IMR-90 (cell line): Measurements from ENCODE around the gene HDAC9. TPM values are rescaled to one million over a fixed set of nuclear protein-coding genes. Genes with fewer than 3 reads are reported as not detected.

Experiments
- ATAC-seq: fragments of 200-7000 bp; cut with Tn5 transposase; 2 replicates; pipeline ENCODE4 v1.9.1; 2020; ENCODE audit warnings: low read depth, mild to moderate bottlenecking, moderate library complexity
- BruUV-seq: library from RNA; stranded (reverse); fragments of 400-500 nt; replicated peaks from 2 replicates; lab custom pipeline; 2021; lab: Mats Ljungman, UMichigan
- CTCF ChIA-PET: fragments of 300-600 bp; formaldehyde crosslinking; extraction: SDS; loops from one replicate; lab custom pipeline; 2021; ENCODE audit warnings: antibody characterized with exemption; lab: Yijun Ruan, JAX
- POLR2A ChIA-PET: fragments of 300-600 bp; sonication (Branson Sonifier 250); formaldehyde crosslinking; loops from one replicate; lab custom pipeline; 2022; ENCODE audit warnings: antibody characterized with exemption; ENCODE audit not compliant: unreplicated experiment; lab: Charles Lee
- DNase-seq: peaks from one replicate; pipeline ENCODE4 v3.0.0; 2013
- H2AFZ ChIP-seq: replicated peaks from 2 replicates; pipeline ENCODE3; 2013; ENCODE audit warnings: low read length, mild to moderate bottlenecking; ENCODE audit not compliant: poor library complexity
- H2AK5ac ChIP-seq: 2 replicates; pipeline ENCODE4 v1.6.1; 2013; ENCODE audit warnings: low read depth, low read length, inconsistent platforms
- H2AK9ac ChIP-seq: replicated peaks from 2 replicates; pipeline ENCODE3; 2013; ENCODE audit warnings: mild to moderate bottlenecking, low read depth, low read length, moderate library complexity; ENCODE audit not compliant: poor library complexity
- H2BK120ac ChIP-seq: 2 replicates; pipeline ENCODE4 v1.6.1; 2013; ENCODE audit warnings: low read depth, low read length, inconsistent platforms
- H2BK15ac ChIP-seq: 3 replicates; pipeline ENCODE4 v1.6.1; 2013; ENCODE audit warnings: low read depth, low read length, inconsistent platforms
- H2BK20ac ChIP-seq: 2 replicates; pipeline ENCODE4 v1.6.1; 2013; ENCODE audit warnings: low read depth, mild to moderate bottlenecking, inconsistent platforms, low read length, moderate library complexity
- H2BK5ac ChIP-seq: 2 replicates; pipeline ENCODE4 v1.6.1; 2013; ENCODE audit warnings: mild to moderate bottlenecking, low read depth, low read length, inconsistent platforms; ENCODE audit not compliant: poor library complexity, severe bottlenecking
- H3K14ac ChIP-seq: replicated peaks from 2 replicates; pipeline ENCODE4 v1.6.1; 2013; ENCODE audit warnings: low read depth, low read length, inconsistent platforms
- H3K18ac ChIP-seq: 2 replicates; pipeline ENCODE4 v1.6.1; 2013; ENCODE audit warnings: low read depth, low read length, control low read depth
- H3K23ac ChIP-seq: 2 replicates; pipeline ENCODE4 v1.6.1; 2013; ENCODE audit warnings: low read depth, low read length, inconsistent platforms
- H3K27ac ChIP-seq: 2 replicates; pipeline ENCODE4 v1.5.1; 2013; ENCODE audit warnings: mild to moderate bottlenecking, control low read depth, low read length; ENCODE audit not compliant: insufficient read depth
- H3K27me3 ChIP-seq: 2 replicates; pipeline ENCODE4 v1.6.1; 2013; ENCODE audit warnings: low read length; ENCODE audit not compliant: control insufficient read depth, insufficient read depth
- H3K36me3 ChIP-seq: 2 replicates; pipeline ENCODE4 v1.6.1; 2013; ENCODE audit warnings: low read length, mixed read lengths; ENCODE audit not compliant: control insufficient read depth, insufficient read depth
- H3K4ac ChIP-seq: 2 replicates; pipeline ENCODE4 v1.6.1; 2013; ENCODE audit warnings: low read depth, low read length, inconsistent platforms
- H3K4me1 ChIP-seq: 2 replicates; pipeline ENCODE4 v1.6.1; 2013; ENCODE audit warnings: low read length, mixed read lengths; ENCODE audit not compliant: control insufficient read depth, insufficient read depth
- H3K4me2 ChIP-seq: 2 replicates; pipeline ENCODE4 v1.6.1; 2013; ENCODE audit warnings: low read depth, mild to moderate bottlenecking, control low read depth, low read length, moderate library complexity
- H3K4me3 ChIP-seq: 2 replicates; pipeline ENCODE4 v1.5.1; 2013; ENCODE audit warnings: low read depth, mild to moderate bottlenecking, control low read depth, low read length, moderate library complexity; ENCODE audit not compliant: insufficient read depth
- H3K56ac ChIP-seq: 2 replicates; pipeline ENCODE4 v1.6.1; 2013; ENCODE audit warnings: low read length, inconsistent platforms; ENCODE audit not compliant: insufficient read depth; ENCODE audit errors: extremely low read depth
- H3K79me1 ChIP-seq, 2 experiments: 2 replicates each; pipeline ENCODE4 v1.6.1; 2013; ENCODE audit warnings: low read length in 2 of 2, inconsistent platforms in 1 of 2, low read depth in 1 of 2
- H3K9ac ChIP-seq: 2 replicates; pipeline ENCODE4 v1.6.1; 2013; ENCODE audit warnings: low read depth, low read length, control low read depth
- H3K9me1 ChIP-seq: 2 replicates; pipeline ENCODE4 v1.6.1; 2013; ENCODE audit warnings: low read length, inconsistent platforms; ENCODE audit not compliant: insufficient read depth
- H3K9me3 ChIP-seq: 2 replicates; pipeline ENCODE4 v1.6.1; 2013; ENCODE audit warnings: low read length; ENCODE audit not compliant: control insufficient read depth, insufficient read depth
- H4K20me1 ChIP-seq: 2 replicates; pipeline ENCODE4 v1.6.1; 2013; ENCODE audit warnings: low read length, inconsistent platforms; ENCODE audit not compliant: insufficient read depth
- H4K5ac ChIP-seq: 2 replicates; pipeline ENCODE4 v1.6.1; 2013; ENCODE audit warnings: mild to moderate bottlenecking, low read depth, low read length, control low read depth
- H4K8ac ChIP-seq, 2 experiments: 2 replicates each; pipeline ENCODE4 v1.6.1; 2013; ENCODE audit warnings: low read depth in 2 of 2, low read length in 2 of 2, control low read depth in 1 of 2, inconsistent platforms in 1 of 2
- H4K91ac ChIP-seq: 2 replicates; pipeline ENCODE4 v1.6.1; 2013; ENCODE audit warnings: low read depth, low read length, inconsistent platforms; ENCODE audit not compliant: insufficient read depth
- CEBPB ChIP-seq: IDR thresholded peaks from 2 replicates; pipeline ENCODE4 v1.6.1; 2012; ENCODE audit warnings: low read depth, low read length, improper control_type of control experiment
- MAFK ChIP-seq: IDR thresholded peaks from 2 replicates; pipeline ENCODE4 v1.6.1; 2012; ENCODE audit warnings: low read depth, low read length, improper control_type of control experiment
- MXI1 ChIP-seq: IDR thresholded peaks from 2 replicates; pipeline ENCODE4 v1.6.1; 2012; ENCODE audit warnings: low read depth, mild to moderate bottlenecking, low read length, moderate library complexity, borderline replicate concordance
- SMC3 ChIP-seq: fragments of 150-350 bp; IDR thresholded peaks from 2 replicates; pipeline ENCODE4 v1.6.1; 2016; ENCODE audit warnings: low read depth, mild to moderate bottlenecking, antibody characterized with exemption, low read length, moderate library complexity
- WGBS, 2 experiments: methylation state at CpG; one replicate each; pipeline versions ENCODE4 v1.1.5 to v1.1.7; 2013; ENCODE audit warnings: missing lambda C conversion rate in 2 of 2; ENCODE audit not compliant: insufficient read length in 1 of 2; ENCODE audit errors: extremely low coverage in 2 of 2; 5-methylcytosine and 5-hydroxymethylcytosine counted together
- dilution Hi-C: fragments of 300-500 bp; cut with HindIII; formaldehyde crosslinking; loops from one replicate; pipeline ENCODE4 v1.14.3; 2018; ENCODE audit warnings: low sequenced_read_pairs; ENCODE audit not compliant: unreplicated experiment
- in situ Hi-C: fragments of 300-500 bp; cut with MboI; formaldehyde crosslinking; loops from 3 replicates; pipeline ENCODE4 v1.14.3; 2019; ENCODE audit warnings: low sequenced_read_pairs, inconsistent platforms, mixed read lengths
- intact Hi-C: fragments of 100-400 bp; cut with micrococcal nuclease; formaldehyde crosslinking; loops from 2 replicates; pipeline ENCODE4 v1.10.0; 2022
- polyA plus RNA-seq, 3 experiments: library from polyadenylated mRNA; depleted of rRNA; stranded (reverse); fragments of >200 nt; gene quantifications; 2 replicates each; pipeline ENCODE4 v1.2.3, GENCODE V29; 2012; ENCODE audit warnings: low replicate concordance in 1 of 3
- total RNA-seq: library from RNA; depleted of rRNA; stranded (reverse); fragments of >200 nt; gene quantifications from 2 replicates; pipeline ENCODE4 v1.2.3, GENCODE V29; 2012
- TF ChIP-seq, protein P1 (sequence below): fragments of 150-350 bp; IDR thresholded peaks from 2 replicates; pipeline ENCODE4 v1.6.1; 2017; ENCODE audit warnings: mild to moderate bottlenecking, antibody characterized with exemption, low read length, low read depth

Gene HDAC9
- total and polyA plus RNA-seq, 2 of the 4 experiments (the other 2 are of a cell fraction) = 4.3 to 24.7 TPM

DNA sequence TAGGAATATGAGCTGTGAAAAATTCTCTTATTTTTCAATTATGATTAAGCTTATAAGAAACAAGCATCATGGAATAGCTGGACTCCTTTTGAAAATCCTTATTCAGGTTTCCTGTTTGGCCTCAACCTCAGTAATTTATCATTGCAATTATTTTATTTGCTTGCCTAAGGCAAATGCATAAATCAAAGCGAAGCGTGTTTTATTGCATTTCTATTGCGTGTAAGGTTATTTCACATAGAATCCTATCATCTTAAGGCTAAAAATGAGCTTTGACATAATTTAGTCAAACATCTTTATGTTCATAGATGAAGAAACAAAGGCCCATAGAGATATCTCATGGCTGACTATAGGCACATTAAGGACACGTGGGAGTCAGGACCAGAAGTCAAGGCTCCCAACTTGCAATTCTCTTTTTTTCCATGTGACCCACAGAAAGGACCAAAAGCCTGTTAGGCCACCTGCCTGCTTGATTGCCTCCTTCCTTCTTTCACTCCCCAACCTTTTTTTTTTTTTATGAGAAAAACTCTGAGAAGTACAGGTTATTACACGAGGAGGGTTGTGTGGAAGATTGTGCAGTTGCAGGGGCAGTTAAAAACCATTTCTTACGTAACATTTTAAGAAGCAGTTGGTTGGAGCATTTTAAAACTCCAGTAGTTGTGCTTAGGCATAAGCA lies 261.0 kb downstream of the HDAC9 start:
- no CpG with 5 or more reads among the region's 6 CpGs for WGBS, 2 experiments
- no peak overlapping the region for H4K8ac ChIP-seq
- intact Hi-C loops (loop anchor here (10.0 kb wide), 1 partner anchor 358 kb away; the partner anchor contains the start of gene TWIST1), dilution Hi-C loops (no loop called here), in situ Hi-C loops (no loop called here)
- no peak overlapping the region for H3K4me3 ChIP-seq
- ChIA-PET CTCF (no interaction called here), POLR2A (no interaction called here)
- no TSS peak for BruUV-seq
- no peak overlapping the region for H3K14ac ChIP-seq
- ATAC-seq (no peak), DNase-seq (no peak)
- no peak overlapping the region for H3K4me2 ChIP-seq
- no peak overlapping the region for H2BK5ac ChIP-seq
- H3K36me3 ChIP-seq = no peaks in the 10 kb centered on the region
- H3K9ac ChIP-seq = no peak overlapping the region
- no peak overlapping the region for H2BK15ac ChIP-seq
- H2AK5ac ChIP-seq = no peak overlapping the region
- H4K5ac ChIP-seq = no peak overlapping the region
- no peaks in the 10 kb centered on the region for H3K9me3 ChIP-seq
- no peaks in the 10 kb centered on the region for H3K27me3 ChIP-seq
- TF ChIP-seq, protein P1, sequence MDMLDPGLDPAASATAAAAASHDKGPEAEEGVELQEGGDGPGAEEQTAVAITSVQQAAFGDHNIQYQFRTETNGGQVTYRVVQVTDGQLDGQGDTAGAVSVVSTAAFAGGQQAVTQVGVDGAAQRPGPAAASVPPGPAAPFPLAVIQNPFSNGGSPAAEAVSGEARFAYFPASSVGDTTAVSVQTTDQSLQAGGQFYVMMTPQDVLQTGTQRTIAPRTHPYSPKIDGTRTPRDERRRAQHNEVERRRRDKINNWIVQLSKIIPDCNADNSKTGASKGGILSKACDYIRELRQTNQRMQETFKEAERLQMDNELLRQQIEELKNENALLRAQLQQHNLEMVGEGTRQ = no peak
- TF ChIP-seq CEBPB (no peak), MAFK (no peak), SMC3 (no peak), MXI1 (no peak)
- no peak overlapping the region for H3K4ac ChIP-seq
- no peak overlapping the region for H2BK20ac ChIP-seq
- no peak overlapping the region for H4K91ac ChIP-seq
- no peak overlapping the region for H2AK9ac ChIP-seq
- no peaks in the 10 kb centered on the region for H4K20me1 ChIP-seq
- no peak overlapping the region for H3K23ac ChIP-seq
- peaks cover 3% of the 10 kb centered on the region; the same call in 1 of the 2 replicates for H3K4me1 ChIP-seq
- H3K27ac ChIP-seq = no peak overlapping the region
- no peaks in the 10 kb centered on the region for H3K9me1 ChIP-seq
- H3K18ac ChIP-seq = no peak overlapping the region
- H2AFZ ChIP-seq = no peak overlapping the region
- H3K56ac ChIP-seq = no peak overlapping the region
- no peaks in the 10 kb centered on the region for H3K79me1 ChIP-seq
- no peak overlapping the region for H2BK120ac ChIP-seq
